GM19397 (cell line): Measurements from ENCODE around the gene PHC1.

ENCODE experiments used
- ATAC-seq: cut with Tn5 transposase; IDR thresholded peaks from one replicate; pipeline ENCODE4 v1.9.1; 2021; ENCODE audit warnings: mild to moderate bottlenecking, moderate library complexity; ENCODE audit not compliant: unreplicated experiment

The PHC1 gene

DNA sequence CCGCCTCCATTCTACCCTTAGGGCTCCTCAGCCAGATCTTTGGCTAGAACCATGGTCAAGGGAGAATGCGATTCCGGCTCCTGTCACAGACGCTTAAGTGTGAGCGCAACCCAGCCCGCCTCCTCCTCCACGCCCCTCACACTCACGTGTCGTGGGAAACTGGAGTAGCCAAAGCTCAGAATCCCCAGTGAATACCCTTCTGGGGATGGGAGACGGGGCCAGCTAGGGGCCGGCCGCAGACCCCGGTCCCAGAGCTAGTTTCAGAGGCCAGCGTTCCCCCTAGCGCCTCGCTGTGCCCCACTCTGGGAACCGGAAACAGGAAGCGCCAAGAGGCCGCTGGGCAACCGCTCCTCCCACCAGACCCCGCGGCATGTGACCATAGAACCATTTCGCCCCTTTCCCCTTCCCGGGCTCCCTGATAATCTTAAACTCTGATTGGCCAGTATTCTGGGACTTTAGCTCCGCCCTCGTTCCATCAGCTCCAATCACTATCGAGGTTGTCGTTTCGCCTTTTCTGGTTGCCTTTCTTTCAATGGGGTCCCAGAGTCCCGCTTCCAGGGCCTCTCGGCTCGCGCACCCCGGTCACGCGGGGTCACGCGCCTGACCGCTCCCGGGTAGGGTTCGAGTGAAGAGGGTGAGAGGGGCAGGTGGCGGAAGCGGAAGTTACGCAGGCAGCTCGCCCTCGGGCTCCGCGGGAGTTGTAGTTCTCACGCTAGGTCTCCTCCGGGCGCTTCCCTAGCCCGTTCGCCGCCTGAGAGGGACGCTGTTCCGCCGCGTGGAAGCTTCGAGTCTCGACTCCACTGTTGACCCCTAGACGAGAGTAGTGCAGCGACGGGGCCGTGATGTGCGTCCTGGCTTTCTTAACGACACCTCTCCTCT lies 35.3 kb downstream of the PHC1 start, which contains the start of gene M6PR:
M6PR (minus strand) TSS at position 304 of the 879 bp plus-strand sequence. CDS start 3,241 bp downstream, outside the sequence.
- peak; percentile 89 for ATAC-seq

DNA sequence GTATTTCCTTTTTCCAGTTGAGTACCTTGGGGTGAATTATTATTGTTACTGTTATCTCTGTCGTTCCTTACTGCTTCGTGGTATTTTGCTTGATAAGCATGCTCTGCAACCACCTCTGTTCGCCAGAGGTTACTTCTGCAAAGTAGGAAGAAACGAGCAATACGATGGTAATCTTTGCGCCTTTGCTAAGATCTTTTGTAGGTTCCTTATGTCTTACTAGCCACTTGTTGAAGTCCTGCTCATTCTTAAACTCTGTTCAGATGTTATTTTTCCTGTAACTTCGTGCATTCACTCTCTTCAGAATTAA lies 35.9 kb downstream of the PHC1 start:
- no peak for ATAC-seq

DNA sequence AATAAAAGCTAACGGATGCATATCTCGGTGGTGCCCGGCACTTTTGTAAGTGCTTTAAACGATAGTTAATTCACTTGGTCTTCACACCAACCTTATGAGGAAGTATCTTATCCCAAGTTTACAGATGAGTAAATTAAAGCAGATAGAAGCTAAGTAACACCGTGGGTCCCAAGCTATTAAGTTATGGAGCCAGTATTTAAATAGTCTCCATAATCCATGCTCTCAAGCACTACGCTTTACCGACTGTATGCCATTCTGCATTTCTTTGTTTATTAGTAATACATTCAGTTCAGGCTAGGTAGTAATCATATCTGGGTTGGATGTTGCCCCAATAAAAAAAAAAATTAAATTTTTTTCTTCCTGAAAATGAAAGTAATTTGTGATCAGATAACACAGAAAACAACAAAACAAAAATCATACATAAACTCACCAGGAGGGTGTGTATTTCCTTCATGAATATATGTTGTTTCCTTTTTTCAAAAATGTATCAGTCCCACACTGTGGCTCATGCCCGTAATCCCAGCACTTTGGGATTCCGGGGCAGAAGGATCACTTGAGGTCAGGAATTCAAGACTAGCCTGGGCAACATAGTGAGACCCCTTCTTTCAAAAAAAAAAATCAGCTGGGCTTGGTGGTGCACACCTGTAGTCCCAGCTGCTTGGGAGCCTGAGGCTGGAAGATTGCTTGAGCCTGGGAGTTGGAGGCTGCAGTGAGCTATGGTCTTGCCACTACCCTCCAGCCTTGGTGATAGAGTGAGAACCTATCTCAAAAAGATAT lies 36.6 kb downstream of the PHC1 start:
- no peak for ATAC-seq

DNA sequence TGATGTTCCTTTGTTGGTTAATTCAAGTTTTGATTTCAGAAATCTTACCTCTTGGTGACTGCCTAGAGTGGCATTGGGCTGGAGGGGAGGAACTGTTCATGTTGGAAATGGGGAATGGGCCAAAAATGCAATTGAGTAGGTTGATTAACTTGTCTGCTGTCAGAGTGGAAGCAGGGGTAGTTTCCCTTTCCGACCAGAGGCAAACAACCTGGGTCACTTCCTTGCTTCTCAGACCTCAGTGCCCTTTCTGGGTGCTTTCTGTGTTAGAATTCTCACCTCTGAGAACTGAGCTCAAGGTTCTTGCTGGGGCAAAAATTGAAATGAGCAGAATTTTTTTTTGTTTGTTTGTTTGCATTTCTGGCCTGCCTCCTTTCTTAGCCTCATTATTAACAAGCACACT lies 37.4 kb downstream of the PHC1 start:
- no peak for ATAC-seq

DNA sequence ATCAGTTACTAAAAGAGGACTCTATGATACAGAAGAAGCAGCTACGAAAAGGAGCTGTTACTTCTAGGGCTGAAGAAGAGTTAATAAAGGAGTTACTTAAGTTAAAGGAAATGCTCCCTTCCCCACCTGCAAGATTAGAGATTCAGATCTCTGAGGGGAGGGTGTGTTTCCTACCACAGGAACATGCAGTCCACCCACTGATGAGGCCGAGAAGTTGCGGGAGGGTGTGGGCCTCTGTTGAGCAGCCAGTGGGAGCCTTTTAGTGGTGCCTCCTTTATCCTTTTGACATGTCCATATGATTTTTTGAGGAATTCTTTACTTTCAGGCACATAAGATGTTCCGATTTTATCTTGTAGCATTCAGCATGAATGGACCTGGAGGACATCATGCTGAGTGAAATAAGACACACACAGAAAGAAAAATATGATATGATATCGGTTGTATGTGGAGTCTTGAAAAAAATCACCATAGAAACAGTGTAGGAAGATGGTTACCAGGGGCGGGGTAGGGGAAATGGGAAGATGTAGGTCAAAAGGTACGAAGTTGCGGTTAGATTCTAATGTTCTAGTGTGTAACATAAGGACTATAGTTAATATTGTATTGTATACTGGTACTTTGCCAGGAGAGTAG lies 39.6 kb downstream of the PHC1 start:
- ATAC-seq, result no peak

DNA sequence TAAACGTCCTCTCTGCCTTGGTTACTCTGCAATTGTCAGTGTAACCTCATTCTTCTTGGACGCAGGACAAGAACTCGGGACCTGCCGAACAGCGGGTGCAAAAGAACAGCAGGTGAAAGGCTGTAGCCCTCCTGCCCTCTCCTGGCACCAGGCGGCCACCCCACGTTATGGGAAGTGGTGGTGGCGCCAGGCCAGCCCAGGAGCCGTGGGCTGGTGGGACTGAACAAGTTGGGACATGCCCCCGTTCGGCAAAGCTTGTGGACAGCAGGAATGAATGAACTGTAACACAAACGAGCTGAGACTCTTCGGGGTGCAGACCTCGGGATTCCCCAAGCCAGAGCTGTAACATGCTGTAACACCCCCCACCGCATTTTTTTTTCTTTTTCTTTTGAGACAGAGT lies 41.8 kb downstream of the PHC1 start:
- no peak for ATAC-seq

DNA sequence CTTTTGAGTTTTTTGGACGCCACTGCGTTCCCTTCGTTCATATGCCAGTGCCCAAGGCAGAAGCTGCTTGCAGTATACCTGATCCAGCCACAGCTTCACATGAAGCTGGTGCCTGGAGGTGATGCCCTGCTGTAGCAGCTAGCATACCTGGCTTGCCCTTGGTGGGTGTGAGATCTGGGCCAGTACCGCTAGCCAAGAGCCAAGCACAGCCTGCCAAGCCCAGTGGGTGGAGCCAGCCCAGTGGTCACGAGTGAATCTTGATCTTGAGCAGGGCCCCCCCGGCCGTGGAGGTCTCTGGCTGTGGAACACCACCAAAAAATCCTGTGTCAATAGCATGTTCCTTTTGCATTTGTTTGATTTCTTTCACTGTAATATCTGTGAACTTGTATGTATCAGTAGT lies 42.5 kb downstream of the PHC1 start:
- no peak for ATAC-seq

DNA sequence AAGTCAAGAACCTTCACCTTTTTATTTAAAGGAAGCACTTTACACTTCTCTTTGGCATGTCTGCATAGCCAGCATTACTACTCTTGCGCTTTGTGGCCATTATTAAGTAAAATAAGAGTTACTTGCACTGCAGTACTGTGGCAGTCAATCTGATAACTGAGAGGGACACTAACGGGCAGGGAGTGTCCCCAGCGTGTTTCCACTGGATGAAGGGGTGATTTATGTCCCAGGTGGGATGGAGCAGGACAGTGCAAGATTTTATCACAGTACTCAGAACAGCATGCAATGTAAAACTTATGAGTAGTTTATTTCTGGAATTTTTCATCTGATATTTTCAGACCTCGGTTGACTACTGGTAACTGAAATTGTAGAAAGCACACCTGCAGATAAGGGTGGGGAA lies 43.3 kb downstream of the PHC1 start:
- ATAC-seq, result no peak

DNA sequence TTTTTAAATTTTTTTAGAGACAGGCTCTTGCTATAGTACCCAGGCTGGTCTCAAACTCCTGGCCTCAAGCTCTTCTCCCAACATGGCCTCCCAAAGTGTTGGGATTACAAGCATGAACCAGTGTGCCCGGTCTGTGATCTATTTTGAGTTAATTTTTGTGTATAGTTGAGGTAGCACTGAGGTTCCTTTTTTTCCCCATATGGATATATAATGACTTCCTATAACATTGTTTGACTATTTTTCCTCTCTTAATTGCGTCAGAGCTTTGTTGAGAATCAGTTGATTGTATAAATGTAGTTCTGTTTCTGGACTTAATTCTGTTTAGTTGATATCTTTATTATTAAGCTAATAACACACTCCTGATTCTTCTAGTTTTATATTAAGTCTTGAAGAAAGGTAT lies 43.8 kb downstream of the PHC1 start:
- ATAC-seq, result no peak

DNA sequence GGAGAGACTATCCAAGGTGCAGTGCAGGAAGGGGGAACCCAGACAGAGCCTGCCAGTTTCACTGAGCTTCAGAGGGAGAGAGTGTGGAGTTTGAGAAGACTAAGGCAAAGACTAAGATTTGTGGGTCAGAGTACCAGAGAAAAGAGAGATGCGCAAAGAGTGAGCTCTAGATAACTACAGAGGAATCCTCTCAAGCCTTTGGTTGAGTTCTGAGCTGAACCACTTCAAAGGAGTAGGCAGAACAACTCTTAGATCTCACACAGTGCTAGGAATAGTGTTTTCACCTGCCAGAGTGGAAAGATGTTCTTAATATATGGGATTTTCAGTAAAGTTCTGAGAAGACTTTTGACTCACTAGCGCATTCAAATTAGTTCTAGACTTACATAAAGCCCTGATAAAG lies 45.9 kb downstream of the PHC1 start:
- no peak for ATAC-seq

DNA sequence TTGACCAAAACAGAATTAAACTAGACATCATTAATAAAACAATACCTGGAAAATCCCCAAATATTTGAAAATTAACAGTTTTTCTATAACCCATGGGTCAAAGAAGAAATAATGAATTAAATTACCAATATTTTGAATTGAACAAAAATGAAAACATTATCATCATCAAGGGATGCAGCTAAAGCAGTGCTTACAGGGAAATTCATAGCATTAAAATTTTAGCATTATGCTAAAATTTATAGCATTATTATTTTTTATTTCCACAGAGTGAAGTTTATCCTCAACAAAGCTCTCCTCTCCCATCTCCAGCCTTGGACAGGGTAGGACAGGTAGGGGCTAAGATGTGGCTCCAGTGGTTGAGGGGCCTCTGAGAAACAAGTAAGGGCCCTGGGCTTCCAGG lies 54.5 kb downstream of the PHC1 start:
- no peak for ATAC-seq

DNA sequence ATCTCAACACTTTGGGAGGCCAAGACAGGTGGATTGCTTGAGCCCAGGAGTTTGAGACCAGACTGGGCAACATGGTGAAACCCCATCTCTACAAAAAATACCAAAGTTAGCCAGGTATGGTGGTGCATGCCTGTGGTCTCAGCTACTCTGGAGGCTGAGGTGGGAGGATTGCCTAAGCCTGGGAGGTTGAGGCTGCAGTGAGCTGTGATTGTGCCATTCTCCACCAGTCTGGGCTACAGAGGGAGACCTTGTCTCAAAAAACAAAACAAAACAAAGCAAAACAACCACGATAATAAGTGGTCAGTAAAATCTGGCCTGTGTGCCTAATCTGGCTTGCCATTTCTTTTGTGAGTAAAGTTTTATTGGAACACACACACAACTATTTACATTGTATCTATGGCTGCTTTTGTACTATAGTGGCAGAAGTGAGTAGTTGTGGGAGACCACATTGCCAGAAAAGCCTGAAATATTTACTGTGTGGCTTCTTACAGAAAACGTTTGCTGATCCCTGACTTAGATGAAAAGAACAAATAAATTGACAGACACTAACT lies 55.6 kb downstream of the PHC1 start:
- ATAC-seq, result no peak

DNA sequence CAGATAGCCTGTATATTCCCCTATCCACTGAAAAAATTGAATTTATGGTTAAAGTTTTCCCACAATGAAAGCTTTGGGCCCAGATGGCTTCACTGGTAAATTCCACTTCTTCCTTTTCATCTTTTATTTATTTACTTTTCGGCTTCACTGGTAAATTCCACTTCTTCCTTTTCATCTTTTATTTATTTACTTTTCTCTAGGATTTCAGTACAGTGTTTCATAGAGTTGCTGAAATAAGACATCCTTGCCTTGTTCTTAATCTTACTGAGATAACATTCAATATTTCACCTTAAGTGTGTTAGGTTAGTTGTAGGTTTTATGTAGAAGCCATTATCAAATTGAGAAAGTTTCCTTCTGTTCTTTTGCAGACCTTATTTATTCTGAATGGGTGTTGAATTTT lies 56.1 kb downstream of the PHC1 start:
- no peak for ATAC-seq

DNA sequence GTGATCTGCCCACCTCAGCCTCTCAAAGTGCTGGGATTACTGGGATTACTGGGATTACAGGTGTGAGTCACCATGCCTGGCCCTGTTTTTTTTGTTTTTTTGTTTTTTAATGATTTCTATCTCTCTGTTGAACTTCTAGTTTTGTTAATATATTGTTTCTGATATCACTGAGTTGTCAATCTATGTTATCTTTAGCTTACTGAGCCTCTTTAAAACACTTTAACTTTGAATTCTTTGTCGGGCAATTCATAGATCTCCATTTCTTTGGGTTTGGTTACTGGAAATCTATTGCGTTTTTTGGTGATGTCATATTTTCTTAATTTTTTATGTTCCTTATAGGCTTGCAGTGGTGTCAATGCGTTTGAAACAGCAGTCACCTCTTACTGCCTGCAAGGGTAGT lies 65.8 kb downstream of the PHC1 start:
- no peak for ATAC-seq

DNA sequence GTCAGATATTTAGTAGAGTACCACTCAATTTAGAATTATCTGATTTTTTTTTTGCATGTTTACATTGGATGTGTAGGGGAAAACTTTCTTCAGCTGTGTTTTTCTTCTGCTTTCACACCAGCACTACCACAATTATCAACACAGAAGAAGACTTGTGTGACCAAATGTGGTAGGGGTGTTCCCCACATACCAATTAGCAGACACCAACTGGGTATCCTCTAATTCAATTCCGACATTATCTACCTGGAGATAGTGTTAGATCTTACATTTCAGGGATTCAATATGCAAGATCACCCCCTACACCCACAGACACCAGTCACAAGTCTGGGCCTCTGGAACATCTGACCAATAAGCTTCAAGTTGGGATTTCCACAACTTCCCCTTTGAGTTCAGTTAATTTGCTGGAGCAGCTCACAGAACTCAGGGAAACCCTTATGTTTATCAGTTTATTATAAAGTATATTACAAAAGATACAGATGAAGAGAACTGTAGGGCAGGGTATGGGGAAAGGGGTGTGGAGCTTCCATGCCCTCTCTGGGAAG lies 71.0 kb downstream of the PHC1 start:
- ATAC-seq, result no peak

DNA sequence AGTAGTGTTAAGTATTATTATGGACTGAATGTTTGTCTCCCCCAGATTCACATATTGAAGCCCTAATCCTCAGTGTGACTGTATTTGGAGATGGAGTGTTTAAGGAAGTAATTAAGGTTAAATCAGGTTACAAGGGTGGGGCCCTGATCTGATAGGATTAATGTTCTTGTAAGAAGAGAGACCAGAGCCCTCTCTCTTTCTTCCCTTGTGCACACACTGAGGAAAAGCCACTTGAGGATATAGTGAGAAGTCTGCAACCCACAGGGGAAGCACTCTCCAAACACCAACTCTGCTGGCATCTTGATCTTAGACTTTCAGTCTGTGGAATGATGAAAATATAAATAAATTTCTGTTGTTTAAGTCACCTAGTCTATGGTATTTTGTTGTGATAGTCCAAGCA lies 72.9 kb downstream of the PHC1 start:
- no peak for ATAC-seq

DNA sequence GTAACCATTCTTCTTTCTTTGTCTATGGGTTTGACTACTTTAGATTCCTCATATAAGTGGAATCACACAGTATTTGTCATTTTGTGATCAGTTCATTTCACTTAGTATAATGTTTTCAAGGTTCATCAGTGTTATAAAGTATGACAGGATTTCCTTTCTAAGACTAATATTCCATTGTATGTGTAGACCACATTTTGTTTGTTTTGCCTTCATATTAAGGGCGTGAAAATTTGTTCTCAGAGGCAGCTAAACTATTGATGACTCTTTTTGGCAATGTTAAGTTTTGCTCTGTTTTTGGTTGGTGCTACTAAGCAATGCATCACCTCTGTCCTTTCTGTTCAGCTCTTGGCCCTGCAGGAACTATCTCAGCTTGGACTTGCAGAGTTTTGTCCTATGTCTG lies 73.4 kb downstream of the PHC1 start:
- ATAC-seq, result no peak

DNA sequence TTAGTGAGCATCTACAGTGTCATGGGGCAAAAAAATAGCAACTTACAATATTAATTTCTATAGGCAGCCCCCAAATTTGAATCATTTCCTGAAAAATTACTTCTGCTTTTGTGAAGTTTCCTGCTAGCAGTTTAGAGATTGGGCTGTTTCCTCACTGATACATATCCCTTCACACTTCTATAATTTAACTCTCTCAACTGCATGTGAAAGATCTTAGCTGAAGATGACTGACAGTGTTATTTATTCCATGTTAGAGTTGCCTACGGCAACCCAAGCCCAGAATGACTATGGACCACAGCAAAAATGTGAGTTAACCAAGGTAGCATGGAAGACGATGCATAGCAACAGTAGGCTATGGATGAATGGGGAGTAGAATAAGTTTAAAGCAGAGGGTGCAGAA lies 75.1 kb downstream of the PHC1 start, which contains the start of gene KLRG1:
KLRG1 (plus strand) TSS at position 134 of the 400 bp plus-strand sequence; CDS start at position 224, 90 bp downstream.
- no peak for ATAC-seq
